Sigmoid colon (tissue), 4 donors: Measurements from ENCODE around the gene FCGBP.
"Not testable (repeated sequence)": the region's sequence is repeated elsewhere in the genome, so short reads cannot be mapped to it uniquely, and the experiment has no call there.

ENCODE experiments used
- CTCF ChIP-seq, 4 experiments: fragments of 450-650 bp in 3 of 4; fragments of 200-600 bp in 1 of 4; IDR thresholded peaks; one replicate each; pipeline ENCODE4 v1.5.1; 2016 to 2019; ENCODE audit warnings: antibody characterized with exemption in 4 of 4, mild to moderate bottlenecking in 3 of 4, moderate library complexity in 2 of 4
- POLR2AphosphoS5 ChIP-seq, 4 donors: sonication (generic); formaldehyde crosslinking; IDR thresholded peaks; one replicate each; pipeline ENCODE4 v1.6.1; 2017; ENCODE audit warnings: antibody characterized with exemption in 4 of 4

- not testable (repeated sequence) for TF ChIP-seq CTCF, POLR2AphosphoS5 (IDR thresholded peaks at IDR 0.05)
Observed at GRCh38 chr19:39902326-39902725, 32.1 kb downstream of the FCGBP start.
